Measurements from ENCODE around the gene LSM12.

LSM12 gene

GRCh38 chr17:44110823-44111633 is 44.6 kb upstream of the LSM12 start:
- peak; percentile 79 for DNase-seq (ENCODE audit: extremely low read depth, low read depth)
- TF ChIP-seq, protein P1, sequence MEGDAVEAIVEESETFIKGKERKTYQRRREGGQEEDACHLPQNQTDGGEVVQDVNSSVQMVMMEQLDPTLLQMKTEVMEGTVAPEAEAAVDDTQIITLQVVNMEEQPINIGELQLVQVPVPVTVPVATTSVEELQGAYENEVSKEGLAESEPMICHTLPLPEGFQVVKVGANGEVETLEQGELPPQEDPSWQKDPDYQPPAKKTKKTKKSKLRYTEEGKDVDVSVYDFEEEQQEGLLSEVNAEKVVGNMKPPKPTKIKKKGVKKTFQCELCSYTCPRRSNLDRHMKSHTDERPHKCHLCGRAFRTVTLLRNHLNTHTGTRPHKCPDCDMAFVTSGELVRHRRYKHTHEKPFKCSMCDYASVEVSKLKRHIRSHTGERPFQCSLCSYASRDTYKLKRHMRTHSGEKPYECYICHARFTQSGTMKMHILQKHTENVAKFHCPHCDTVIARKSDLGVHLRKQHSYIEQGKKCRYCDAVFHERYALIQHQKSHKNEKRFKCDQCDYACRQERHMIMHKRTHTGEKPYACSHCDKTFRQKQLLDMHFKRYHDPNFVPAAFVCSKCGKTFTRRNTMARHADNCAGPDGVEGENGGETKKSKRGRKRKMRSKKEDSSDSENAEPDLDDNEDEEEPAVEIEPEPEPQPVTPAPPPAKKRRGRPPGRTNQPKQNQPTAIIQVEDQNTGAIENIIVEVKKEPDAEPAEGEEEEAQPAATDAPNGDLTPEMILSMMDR (IDR thresholded peaks at IDR 0.05; ENCODE audit: low read depth, low read length) = no peak; the same call in 1 of the 2 replicates

DNA sequence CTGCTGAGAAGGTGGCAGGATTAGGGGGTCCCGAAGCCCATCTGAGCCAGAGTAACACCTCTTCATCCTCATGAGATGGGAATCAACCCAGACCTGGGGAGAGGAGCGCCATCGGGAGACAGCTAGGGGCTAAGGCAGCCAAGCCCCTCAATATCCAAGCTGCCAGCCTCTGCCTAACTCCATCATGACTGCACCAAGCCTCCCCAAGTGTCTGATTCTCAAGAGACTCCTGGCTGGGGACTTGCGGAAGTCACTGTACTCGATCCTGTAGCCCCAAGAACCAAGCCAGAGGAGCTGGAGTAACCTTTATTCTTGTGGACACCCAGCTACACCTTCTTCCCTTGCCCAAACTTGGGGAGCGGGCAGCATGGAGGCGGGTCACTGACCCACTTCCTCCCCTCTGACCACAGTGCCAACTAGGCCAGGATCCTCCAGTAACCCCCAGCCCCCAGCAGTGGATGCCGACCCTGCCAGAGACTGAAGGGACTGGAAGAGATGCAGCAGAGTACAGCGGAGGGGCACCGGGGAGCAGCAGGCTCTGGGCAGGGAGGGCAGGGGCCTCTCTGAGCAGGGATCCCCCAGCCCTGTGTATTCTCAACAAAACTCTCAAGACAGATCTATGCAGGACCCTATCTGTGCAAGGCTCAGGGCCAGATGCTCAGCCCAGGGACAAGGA is 43.7 kb upstream of the LSM12 start:
- TF ChIP-seq, protein P1 (IDR thresholded peaks at IDR 0.05; ENCODE audit: low read depth, low read length) = no peak
- DNase-seq (ENCODE audit: extremely low read depth, low read depth) = no peak

DNA sequence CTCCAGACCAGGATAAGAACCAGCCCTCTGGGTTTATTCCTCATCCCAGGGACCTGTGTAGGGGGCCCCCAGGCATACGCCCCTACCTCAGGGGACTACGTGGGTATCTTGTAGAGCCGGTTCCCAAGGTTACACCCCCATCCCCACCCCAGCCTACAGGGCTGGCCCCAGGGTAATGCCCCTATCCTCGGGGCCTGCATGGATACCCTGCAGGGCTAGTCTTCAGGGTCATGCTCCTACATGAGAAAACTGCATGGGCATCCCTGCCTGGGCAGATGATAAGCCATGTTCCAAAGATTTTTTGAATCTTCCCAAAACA is 42.8 kb upstream of the LSM12 start:
- no peak for DNase-seq (ENCODE audit: extremely low read depth, low read depth)
- TF ChIP-seq, protein P1 (IDR thresholded peaks at IDR 0.05; ENCODE audit: low read depth, low read length) = no peak

- peak; percentile 90 for DNase-seq (ENCODE audit: extremely low read depth, low read depth)
- TF ChIP-seq, protein P1 (IDR thresholded peaks at IDR 0.05; ENCODE audit: low read depth, low read length) = no peak
Observed at GRCh38 chr17:44108440-44109311, 42.2 kb upstream of the LSM12 start.

DNA sequence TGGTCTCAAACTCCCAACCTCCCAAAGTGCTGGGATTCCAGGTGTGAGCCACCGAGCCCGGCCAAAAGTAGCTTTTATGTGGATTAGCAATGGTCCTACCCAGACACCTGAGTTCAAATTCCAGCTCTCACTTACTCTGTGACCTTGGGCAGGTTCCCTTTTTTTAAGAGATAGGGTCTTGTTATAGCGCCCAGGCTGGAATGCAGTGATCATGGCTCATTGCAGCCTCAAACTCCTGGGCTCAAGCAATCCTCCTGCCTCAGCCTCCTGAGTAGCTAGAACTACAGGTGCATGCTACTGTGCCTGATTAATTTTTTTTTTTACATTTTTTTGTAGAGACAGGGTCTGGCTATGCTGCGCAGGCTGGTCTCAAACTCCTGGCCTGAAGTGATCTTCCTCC is 40.3 kb upstream of the LSM12 start:
- no peak for DNase-seq (ENCODE audit: extremely low read depth, low read depth)
- TF ChIP-seq, protein P1 (IDR thresholded peaks at IDR 0.05; ENCODE audit: low read depth, low read length) = no peak

- DNase-seq (ENCODE audit: extremely low read depth, low read depth) = no peak
- TF ChIP-seq, protein P1 (IDR thresholded peaks at IDR 0.05; ENCODE audit: low read depth, low read length) = no peak
Observed at GRCh38 chr17:44105941-44106340, 39.5 kb upstream of the LSM12 start.

All from AG09319 (cell line).